GM23248 (cell line): ENCODE results near the gene HMG20A. TPM values are rescaled to one million over a fixed set of nuclear protein-coding genes. Genes with fewer than 3 reads are reported as not detected.
A peak's percentile ranks its signal among the peaks of the same experiment; 100 is the strongest.

Source experiments
- DNase-seq: peaks from one replicate; pipeline ENCODE4 v3.0.0-alpha.2; 2015
- H2AFZ ChIP-seq: fragments of 200-600 bp; sonication (generic); 2 replicates; pipeline ENCODE4 v1.6.1; 2016; ENCODE audit warnings: antibody characterized with exemption
- H3F3A ChIP-seq: fragments of 200-600 bp; sonication (generic); 2 replicates; pipeline ENCODE4 v1.6.1; 2016; ENCODE audit warnings: mild to moderate bottlenecking, antibody characterized with exemption, mixed run types; ENCODE audit not compliant: insufficient read depth
- H3K27ac ChIP-seq: fragments of 200-600 bp; sonication (generic); 2 replicates; pipeline ENCODE4 v1.5.1; 2016; ENCODE audit warnings: mild to moderate bottlenecking
- H3K27me3 ChIP-seq: fragments of 200-600 bp; sonication (generic); replicated peaks from 2 replicates; pipeline ENCODE4 v1.6.1; 2016; ENCODE audit warnings: mild to moderate bottlenecking; ENCODE audit not compliant: insufficient read depth
- H3K36me3 ChIP-seq: fragments of 200-600 bp; sonication (generic); 2 replicates; pipeline ENCODE4 v1.6.1; 2016; ENCODE audit warnings: low read depth, mild to moderate bottlenecking
- H3K4me1 ChIP-seq: fragments of 200-600 bp; sonication (generic); 2 replicates; pipeline ENCODE4 v1.6.1; 2016; ENCODE audit warnings: mild to moderate bottlenecking; ENCODE audit not compliant: insufficient read depth
- H3K4me2 ChIP-seq: fragments of 200-600 bp; sonication (generic); one replicate; pipeline ENCODE4 v1.6.1; 2016; ENCODE audit warnings: mild to moderate bottlenecking; ENCODE audit not compliant: unreplicated experiment
- H3K4me3 ChIP-seq: fragments of 200-600 bp; sonication (generic); 2 replicates; pipeline ENCODE4 v1.5.1; 2016; ENCODE audit warnings: mild to moderate bottlenecking
- H3K79me2 ChIP-seq: fragments of 200-600 bp; sonication (generic); 2 replicates; pipeline ENCODE4 v1.6.1; 2016; ENCODE audit warnings: mild to moderate bottlenecking; ENCODE audit not compliant: insufficient read depth
- H3K9ac ChIP-seq: fragments of 200-600 bp; sonication (generic); 2 replicates; pipeline ENCODE4 v1.6.1; 2016; ENCODE audit warnings: mild to moderate bottlenecking
- H3K9me2 ChIP-seq: fragments of 200-600 bp; sonication (generic); 2 replicates; pipeline ENCODE4 v1.6.1; 2016; ENCODE audit warnings: mixed run types, mild to moderate bottlenecking, moderate library complexity; ENCODE audit not compliant: insufficient read depth
- H3K9me3 ChIP-seq: fragments of 200-600 bp; sonication (generic); one replicate; pipeline ENCODE4 v1.6.1; 2017; ENCODE audit warnings: low read depth
- H4K20me1 ChIP-seq: fragments of 200-600 bp; sonication (generic); 2 replicates; pipeline ENCODE4 v1.6.0; 2016; ENCODE audit not compliant: insufficient read depth
- EZH2 ChIP-seq: fragments of 200-600 bp; sonication (generic); IDR thresholded peaks from 2 replicates; pipeline ENCODE4 v1.6.1; 2018; ENCODE audit warnings: antibody characterized with exemption, mild to moderate bottlenecking; ENCODE audit not compliant: insufficient read depth, poor library complexity, severe bottlenecking
- EZH2phosphoT487 ChIP-seq: fragments of 200-600 bp; sonication (generic); IDR thresholded peaks from 2 replicates; pipeline ENCODE4 v1.6.1; 2018; ENCODE audit warnings: antibody characterized with exemption, moderate library complexity, mild to moderate bottlenecking, low read depth; ENCODE audit not compliant: insufficient read depth
- WGBS, 2 experiments: methylation state at CpG; one replicate each; pipeline ENCODE4 v1.1.6; 2015 to 2017; ENCODE audit warnings: low lambda C conversion rate in 2 of 2, low coverage in 1 of 2; ENCODE audit errors: missing lambda C conversion rate in 2 of 2; 5-methylcytosine and 5-hydroxymethylcytosine counted together
- in situ Hi-C: fragments of 300-500 bp; cut with MboI; formaldehyde crosslinking; loops from 2 replicates; pipeline ENCODE4 v1.15.0; 2020
- polyA plus RNA-seq: library from polyadenylated mRNA; unstranded; fragments of >200 nt; fragmentation: Nextera tagmentation; extraction: Ambion mirVana; gene quantifications from 2 replicates; pipeline ENCODE4 v1.2.1, GENCODE V29; 2016
- total RNA-seq: library from RNA; depleted of rRNA; stranded (reverse); fragments of >200 nt; shearing (Covaris generic); gene quantifications from 2 replicates; pipeline ENCODE4 v1.2.3, GENCODE V29; 2014

Gene HMG20A
- total and polyA plus RNA-seq, 2 experiments from 2014 or later: 15.1 to 25.1 TPM

DNA sequence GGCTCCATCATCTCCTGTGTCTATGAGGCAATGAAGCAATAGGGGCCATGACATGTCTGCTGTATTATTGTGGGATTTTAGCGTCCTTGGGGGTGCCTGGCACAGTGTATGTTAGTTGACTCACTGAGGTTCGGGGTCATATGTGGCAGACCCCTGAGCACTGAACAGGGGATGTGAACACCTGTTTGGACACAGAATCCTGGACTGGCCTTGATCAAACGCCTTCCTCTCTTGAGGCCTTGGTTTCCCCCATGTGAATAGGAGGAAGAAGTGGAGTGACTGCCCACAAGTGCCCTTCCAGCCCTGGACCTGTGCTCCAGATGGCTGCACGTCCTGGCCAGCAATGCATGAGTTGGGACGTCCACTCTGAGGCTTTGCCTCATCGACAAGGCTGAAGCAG is 84.2 kb downstream of the HMG20A start:
- Histone ChIP-seq H2AFZ (no peak overlapping the region), H3K36me3 (no peaks in the 10 kb centered on the region)
- 68 to 71% methylated on average over 6 of the region's 6 CpGs for WGBS, 2 experiments

DNA sequence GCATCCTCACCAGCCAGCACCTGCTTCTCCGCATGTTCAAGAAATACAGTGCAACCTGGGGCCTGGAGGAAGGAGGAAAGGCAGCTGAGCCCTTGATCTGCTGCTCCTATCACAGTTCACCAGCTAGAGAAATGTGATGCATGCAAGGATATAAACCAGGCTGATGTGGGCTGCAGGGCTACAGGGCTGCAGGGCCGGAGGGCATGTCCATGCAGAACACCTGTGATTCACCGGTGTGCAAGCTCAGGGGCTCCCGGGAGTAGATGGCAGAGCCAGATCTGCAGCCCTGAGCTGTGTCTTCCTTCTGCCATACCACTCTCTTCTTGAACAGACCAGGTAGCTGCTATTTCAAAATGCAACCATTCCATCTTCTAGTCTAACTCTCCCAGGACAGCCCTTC is 84.9 kb downstream of the HMG20A start:
- WGBS, 2 experiments: 95 to 96% methylated on average over 4 of the region's 4 CpGs
- in situ Hi-C loops: no loop called here
- Histone ChIP-seq H3K9me2 (no peaks in the 10 kb centered on the region), H3K27me3 (no peaks in the 10 kb centered on the region), H3K9ac (no peak overlapping the region), H3K9me3 (no peaks in the 10 kb centered on the region), H3K79me2 (no peaks in the 10 kb centered on the region), H4K20me1 (no peaks in the 10 kb centered on the region), H3K36me3 (no peaks in the 10 kb centered on the region), H3F3A (no peaks in the 10 kb centered on the region; the same call in 1 of the 2 replicates), H2AFZ (no peak overlapping the region), H3K4me2 (no peak overlapping the region), H3K4me1 (peaks cover 22% of the 10 kb centered on the region), H3K4me3 (no peak overlapping the region), H3K27ac (no peak overlapping the region)
- TF ChIP-seq EZH2 (no peak), EZH2phosphoT487 (no peak)
- DNase-seq: no peak

More for the DNA sequence above, 84.2 kb downstream of the HMG20A start:
- H3K9ac ChIP-seq: no peak overlapping the region
- H3K79me2 ChIP-seq: no peaks in the 10 kb centered on the region
- no peaks in the 10 kb centered on the region for H3K27me3 ChIP-seq
- no peak overlapping the region for H3K4me3 ChIP-seq
- H3K4me1 ChIP-seq: peaks cover 22% of the 10 kb centered on the region
- no peak overlapping the region for H3K27ac ChIP-seq
- in situ Hi-C loops: no loop called here
- H3K4me2 ChIP-seq: no peak overlapping the region
- no peak for TF ChIP-seq EZH2
- no peak for TF ChIP-seq EZH2phosphoT487
- H3K9me3 ChIP-seq: no peaks in the 10 kb centered on the region
- DNase-seq: no peak
- no peaks in the 10 kb centered on the region for H4K20me1 ChIP-seq
- no peaks in the 10 kb centered on the region for H3K9me2 ChIP-seq
- H3F3A ChIP-seq: no peaks in the 10 kb centered on the region; the same call in 1 of the 2 replicates

DNA sequence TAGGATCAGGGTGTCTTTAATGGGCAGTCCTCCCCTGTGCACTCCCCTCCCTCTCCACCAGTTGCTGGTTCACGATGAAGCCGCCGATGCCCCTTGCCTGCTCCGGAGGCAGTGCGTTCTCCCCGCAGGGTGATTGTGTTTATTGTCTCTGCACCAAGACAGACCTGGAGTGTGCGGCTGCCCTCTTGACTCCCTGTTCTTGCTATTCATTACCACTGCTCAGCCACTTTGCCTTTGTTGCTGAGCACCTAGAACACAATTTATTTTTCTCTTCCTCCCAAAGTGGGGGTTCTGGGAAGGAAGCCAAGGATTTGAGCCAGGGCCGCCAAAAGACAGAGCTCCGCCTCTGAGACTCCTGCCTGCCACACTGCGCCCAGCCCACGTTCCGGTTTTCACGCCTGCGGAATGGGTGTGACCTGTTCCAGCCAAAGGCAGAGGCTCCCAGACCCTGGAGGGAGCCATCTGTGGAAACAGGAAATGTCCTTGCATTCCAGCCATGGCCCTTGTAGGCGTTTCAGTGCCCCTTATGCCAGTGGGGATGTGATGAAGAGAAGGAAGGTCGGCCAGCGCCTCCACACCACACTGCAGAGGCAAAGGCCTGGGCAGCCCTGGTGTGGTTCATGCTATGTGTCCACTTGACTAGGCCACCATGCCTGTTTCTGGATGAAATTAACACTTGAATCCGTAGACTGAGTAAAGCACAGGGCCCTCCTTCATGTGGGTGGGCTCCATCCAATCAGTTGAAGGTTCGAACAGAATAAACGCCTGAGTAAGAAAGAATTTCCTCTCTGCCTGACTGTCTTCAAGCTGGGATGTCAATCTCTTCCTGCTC is 85.8 kb downstream of the HMG20A start:
- no peaks in the 10 kb centered on the region for H4K20me1 ChIP-seq
- H3F3A ChIP-seq: no peaks in the 10 kb centered on the region; the same call in 1 of the 2 replicates
- H3K9ac ChIP-seq: no peak overlapping the region
- in situ Hi-C loops: no loop called here
- no peaks in the 10 kb centered on the region for H3K9me3 ChIP-seq
- TF ChIP-seq EZH2 (no peak), EZH2phosphoT487 (no peak)
- no peaks in the 10 kb centered on the region; the same call in 1 of the 2 replicates for H3K9me2 ChIP-seq
- H3K4me3 ChIP-seq: no peak overlapping the region
- H3K36me3 ChIP-seq: no peaks in the 10 kb centered on the region
- H3K79me2 ChIP-seq: no peaks in the 10 kb centered on the region
- peaks cover 15% of the 10 kb centered on the region; the same call in 1 of the 2 replicates for H3K4me1 ChIP-seq
- DNase-seq: no peak
- H3K27me3 ChIP-seq: no peaks in the 10 kb centered on the region
- H3K27ac ChIP-seq: no peak overlapping the region
- H2AFZ ChIP-seq: no peak overlapping the region
- WGBS, 2 experiments: 84 to 87% methylated on average over 20 of the region's 20 CpGs
- no peak overlapping the region for H3K4me2 ChIP-seq

DNA sequence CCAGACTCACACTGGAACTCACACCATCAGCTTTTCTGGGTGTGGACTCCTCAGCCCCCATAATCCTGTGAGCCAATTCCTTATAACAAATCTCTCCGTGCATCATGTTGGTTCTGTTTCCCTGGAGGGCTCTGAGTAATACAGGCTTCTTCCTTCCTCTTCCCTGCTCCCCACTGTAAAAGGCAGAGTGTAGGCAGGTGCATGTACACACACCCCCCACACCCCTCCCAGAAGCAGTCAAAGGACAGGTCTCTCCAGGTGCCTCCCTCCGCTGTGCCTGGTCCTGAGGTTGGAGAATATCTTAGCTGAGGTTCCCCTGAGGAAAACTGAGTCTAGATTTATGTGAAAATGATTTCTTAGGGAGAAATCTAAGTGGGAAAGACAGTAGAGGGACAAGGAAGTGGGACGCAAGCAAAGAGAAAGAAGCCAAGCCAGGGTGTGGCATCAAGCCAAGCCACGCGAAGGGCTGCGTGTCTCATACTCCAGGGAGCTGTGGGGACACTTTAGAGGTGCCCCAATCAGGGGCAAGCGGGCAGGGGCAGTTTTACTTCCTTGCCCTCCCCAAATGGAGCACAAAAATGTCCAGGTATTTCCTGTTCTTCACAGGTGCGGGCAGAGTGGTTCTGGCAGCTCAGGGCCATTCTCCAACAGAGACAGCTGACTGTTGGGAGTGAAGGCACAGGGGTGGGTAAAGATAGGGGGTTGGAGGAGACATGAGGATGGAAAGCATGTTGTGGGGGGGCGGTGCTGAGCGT is 86.6 kb downstream of the HMG20A start:
- peak; percentile 32 for DNase-seq
- H3K9me2 ChIP-seq: no peaks in the 10 kb centered on the region; the same call in 1 of the 2 replicates

More for the DNA sequence above, 86.6 kb downstream of the HMG20A start:
- Histone ChIP-seq H3K27ac (no peak overlapping the region), H3K4me3 (no peak overlapping the region), H3K9me3 (no peaks in the 10 kb centered on the region), H3K4me2 (no peak overlapping the region), H3K79me2 (no peaks in the 10 kb centered on the region), H3F3A (no peaks in the 10 kb centered on the region), H3K36me3 (no peaks in the 10 kb centered on the region), H4K20me1 (no peaks in the 10 kb centered on the region), H3K9ac (no peak overlapping the region), H3K4me1 (peaks cover 14% of the 10 kb centered on the region; the same call in 1 of the 2 replicates), H2AFZ (no peak overlapping the region), H3K27me3 (no peaks in the 10 kb centered on the region)
- 58 to 62% methylated on average over 10 of the region's 10 CpGs for WGBS, 2 experiments
- in situ Hi-C loops: no loop called here
- TF ChIP-seq EZH2: no peak
- TF ChIP-seq EZH2phosphoT487: no peak
